SK-N-SH treated with all-trans-retinoic acid at 6 μM for 48 hours (cell line): ENCODE data around the gene USH2A.

Experiments
- ATAC-seq: fragments of 200-7000 bp; cut with Tn5 transposase; 3 replicates; pipeline ENCODE4 v1.9.1; 2020; ENCODE audit warnings: mild to moderate bottlenecking, moderate library complexity
- ARNTL ChIP-seq: fragments of 450-650 bp; formaldehyde crosslinking; IDR thresholded peaks from 2 replicates; pipeline ENCODE4 v1.5.0; 2020; ENCODE audit warnings: low read depth, mild to moderate bottlenecking, moderate library complexity, borderline replicate concordance
- BACH2 ChIP-seq: fragments of 250-450 bp; sonication (Bioruptor Pico); IDR thresholded peaks from 2 replicates; pipeline ENCODE4 v1.9.0; 2021; ENCODE audit warnings: mild to moderate bottlenecking, borderline replicate concordance
- CSDC2 ChIP-seq: fragments of 250-450 bp; sonication (Bioruptor Pico); IDR thresholded peaks from 2 replicates; pipeline ENCODE4 v1.5.0; 2020; ENCODE audit warnings: mild to moderate bottlenecking, moderate library complexity
- ESRRG ChIP-seq: fragments of 250-450 bp; sonication (Bioruptor Pico); IDR thresholded peaks from 2 replicates; pipeline ENCODE4 v1.6.1; 2021; ENCODE audit warnings: mild to moderate bottlenecking
- GLIS3 ChIP-seq: fragments of 250-450 bp; sonication (Bioruptor Pico); IDR thresholded peaks from 2 replicates; pipeline ENCODE4 v1.5.0; 2020; ENCODE audit warnings: mild to moderate bottlenecking, moderate library complexity
- ISL1 ChIP-seq: fragments of 250-450 bp; sonication (Bioruptor Pico); IDR thresholded peaks from 2 replicates; pipeline ENCODE4 v2.1.2; 2022; ENCODE audit warnings: mild to moderate bottlenecking, moderate library complexity
- OSR1 ChIP-seq: fragments of 250-450 bp; sonication (Bioruptor Pico); IDR thresholded peaks from 2 replicates; pipeline ENCODE4 v1.8.0; 2022; ENCODE audit warnings: moderate library complexity, mild to moderate bottlenecking, inconsistent platforms
- RARB ChIP-seq: fragments of 250-450 bp; sonication (Bioruptor Pico); IDR thresholded peaks from 2 replicates; pipeline ENCODE4 v1.8.0; 2021; ENCODE audit warnings: mild to moderate bottlenecking, moderate library complexity
- SNAI2 ChIP-seq: fragments of 250-450 bp; sonication (Bioruptor Pico); IDR thresholded peaks from 2 replicates; pipeline ENCODE4 v1.5.0; 2020; ENCODE audit warnings: mild to moderate bottlenecking, moderate library complexity
- TCF4 ChIP-seq: fragments of 250-450 bp; sonication (Bioruptor Pico); IDR thresholded peaks from 2 replicates; pipeline ENCODE4 v1.8.0; 2021; ENCODE audit warnings: mild to moderate bottlenecking, moderate library complexity, borderline replicate concordance
- TOX ChIP-seq: fragments of 250-450 bp; sonication (Bioruptor Pico); IDR thresholded peaks from 2 replicates; pipeline ENCODE4 v1.8.0; 2021; ENCODE audit warnings: mild to moderate bottlenecking, moderate library complexity, borderline replicate concordance
- ZFP3 ChIP-seq: fragments of 250-450 bp; sonication (Bioruptor Pico); IDR thresholded peaks from 2 replicates; pipeline ENCODE4 v1.5.0; 2020; ENCODE audit warnings: mild to moderate bottlenecking, moderate library complexity
- ZFP30 ChIP-seq: fragments of 450-650 bp; formaldehyde crosslinking; IDR thresholded peaks from 2 replicates; pipeline ENCODE4 v1.5.0; 2022; ENCODE audit warnings: mild to moderate bottlenecking, moderate library complexity
- ZNF565 ChIP-seq: fragments of 450-650 bp; formaldehyde crosslinking; conservative IDR thresholded peaks from 2 replicates; pipeline ENCODE4 v1.5.0; 2020; ENCODE audit warnings: low read depth, mild to moderate bottlenecking, moderate library complexity
- ZNF70 ChIP-seq: fragments of 450-650 bp; formaldehyde crosslinking; IDR thresholded peaks from 2 replicates; pipeline ENCODE4 v1.5.0; 2020; ENCODE audit warnings: mild to moderate bottlenecking, moderate library complexity
- ZNF8 ChIP-seq: fragments of 450-650 bp; formaldehyde crosslinking; IDR thresholded peaks from 2 replicates; pipeline ENCODE4 v1.5.0; 2020; ENCODE audit warnings: mild to moderate bottlenecking, moderate library complexity
- TF ChIP-seq, protein P1 (sequence below): fragments of 250-450 bp; sonication (Bioruptor Pico); IDR thresholded peaks from 2 replicates; pipeline ENCODE4 v1.5.0; 2020; ENCODE audit warnings: mild to moderate bottlenecking, moderate library complexity
- TF ChIP-seq, protein P2 (sequence below): fragments of 250-450 bp; sonication (Bioruptor Pico); IDR thresholded peaks from 2 replicates; pipeline ENCODE4 v1.8.0; 2020; ENCODE audit warnings: mild to moderate bottlenecking, moderate library complexity, borderline replicate concordance
- TF ChIP-seq, protein P3 (sequence below): fragments of 250-450 bp; sonication (Bioruptor Pico); IDR thresholded peaks from 2 replicates; pipeline ENCODE4 v1.8.0; 2021; ENCODE audit warnings: low read depth, mild to moderate bottlenecking, moderate library complexity, borderline replicate concordance

Gene USH2A

DNA sequence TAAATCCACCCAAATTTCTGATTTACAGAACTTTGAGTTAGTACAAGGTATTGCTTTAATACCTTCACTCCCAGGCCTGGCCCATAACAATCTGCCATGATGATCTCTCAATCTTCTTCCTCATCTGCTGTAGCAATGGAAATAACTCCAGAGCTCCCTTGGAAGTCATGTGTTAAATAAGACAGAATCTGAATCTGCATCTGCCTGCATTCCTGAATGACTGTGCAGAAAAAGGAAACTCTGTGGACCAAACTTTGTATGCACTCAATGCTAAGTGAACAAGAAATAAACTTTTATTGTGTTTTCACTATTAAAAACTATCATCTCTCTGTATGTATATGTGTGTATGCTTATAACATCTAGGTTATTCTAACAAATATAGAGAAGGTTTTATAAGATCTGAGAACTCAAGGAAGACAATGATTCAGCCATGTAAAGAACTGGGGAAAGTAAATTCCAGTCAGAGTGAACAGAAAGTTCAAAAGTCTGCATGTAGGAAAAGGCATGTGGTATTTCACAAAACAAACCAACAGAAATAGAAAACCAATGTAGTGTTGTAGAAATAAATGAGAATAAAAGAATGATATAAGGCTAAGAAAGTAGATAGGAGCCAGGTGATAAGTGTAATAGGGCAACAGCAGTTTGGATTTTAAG is 390.2 kb downstream of the USH2A start:
- TF ChIP-seq TOX (CRISPR knock-in tag) (no peak), ISL1 (CRISPR knock-in tag) (no peak), CSDC2 (no peak), SNAI2 (CRISPR knock-in tag) (no peak), ZNF8 (CRISPR knock-in tag) (no peak), BACH2 (CRISPR knock-in tag) (no peak), ESRRG (CRISPR knock-in tag) (no peak), OSR1 (CRISPR knock-in tag) (no peak), ZFP30 (CRISPR knock-in tag) (no peak), TCF4 (CRISPR knock-in tag) (no peak), ARNTL (CRISPR knock-in tag) (no peak), ZNF565 (no peak), RARB (CRISPR knock-in tag) (no peak), ZFP3 (CRISPR knock-in tag) (no peak), ZNF70 (CRISPR knock-in tag) (no peak)
- TF ChIP-seq, protein P1, sequence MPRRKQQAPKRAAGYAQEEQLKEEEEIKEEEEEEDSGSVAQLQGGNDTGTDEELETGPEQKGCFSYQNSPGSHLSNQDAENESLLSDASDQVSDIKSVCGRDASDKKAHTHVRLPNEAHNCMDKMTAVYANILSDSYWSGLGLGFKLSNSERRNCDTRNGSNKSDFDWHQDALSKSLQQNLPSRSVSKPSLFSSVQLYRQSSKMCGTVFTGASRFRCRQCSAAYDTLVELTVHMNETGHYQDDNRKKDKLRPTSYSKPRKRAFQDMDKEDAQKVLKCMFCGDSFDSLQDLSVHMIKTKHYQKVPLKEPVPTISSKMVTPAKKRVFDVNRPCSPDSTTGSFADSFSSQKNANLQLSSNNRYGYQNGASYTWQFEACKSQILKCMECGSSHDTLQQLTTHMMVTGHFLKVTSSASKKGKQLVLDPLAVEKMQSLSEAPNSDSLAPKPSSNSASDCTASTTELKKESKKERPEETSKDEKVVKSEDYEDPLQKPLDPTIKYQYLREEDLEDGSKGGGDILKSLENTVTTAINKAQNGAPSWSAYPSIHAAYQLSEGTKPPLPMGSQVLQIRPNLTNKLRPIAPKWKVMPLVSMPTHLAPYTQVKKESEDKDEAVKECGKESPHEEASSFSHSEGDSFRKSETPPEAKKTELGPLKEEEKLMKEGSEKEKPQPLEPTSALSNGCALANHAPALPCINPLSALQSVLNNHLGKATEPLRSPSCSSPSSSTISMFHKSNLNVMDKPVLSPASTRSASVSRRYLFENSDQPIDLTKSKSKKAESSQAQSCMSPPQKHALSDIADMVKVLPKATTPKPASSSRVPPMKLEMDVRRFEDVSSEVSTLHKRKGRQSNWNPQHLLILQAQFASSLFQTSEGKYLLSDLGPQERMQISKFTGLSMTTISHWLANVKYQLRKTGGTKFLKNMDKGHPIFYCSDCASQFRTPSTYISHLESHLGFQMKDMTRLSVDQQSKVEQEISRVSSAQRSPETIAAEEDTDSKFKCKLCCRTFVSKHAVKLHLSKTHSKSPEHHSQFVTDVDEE (CRISPR knock-in tag) = no peak
- TF ChIP-seq, protein P2, sequence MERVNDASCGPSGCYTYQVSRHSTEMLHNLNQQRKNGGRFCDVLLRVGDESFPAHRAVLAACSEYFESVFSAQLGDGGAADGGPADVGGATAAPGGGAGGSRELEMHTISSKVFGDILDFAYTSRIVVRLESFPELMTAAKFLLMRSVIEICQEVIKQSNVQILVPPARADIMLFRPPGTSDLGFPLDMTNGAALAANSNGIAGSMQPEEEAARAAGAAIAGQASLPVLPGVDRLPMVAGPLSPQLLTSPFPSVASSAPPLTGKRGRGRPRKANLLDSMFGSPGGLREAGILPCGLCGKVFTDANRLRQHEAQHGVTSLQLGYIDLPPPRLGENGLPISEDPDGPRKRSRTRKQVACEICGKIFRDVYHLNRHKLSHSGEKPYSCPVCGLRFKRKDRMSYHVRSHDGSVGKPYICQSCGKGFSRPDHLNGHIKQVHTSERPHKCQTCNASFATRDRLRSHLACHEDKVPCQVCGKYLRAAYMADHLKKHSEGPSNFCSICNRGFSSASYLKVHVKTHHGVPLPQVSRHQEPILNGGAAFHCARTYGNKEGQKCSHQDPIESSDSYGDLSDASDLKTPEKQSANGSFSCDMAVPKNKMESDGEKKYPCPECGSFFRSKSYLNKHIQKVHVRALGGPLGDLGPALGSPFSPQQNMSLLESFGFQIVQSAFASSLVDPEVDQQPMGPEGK (CRISPR knock-in tag) = no peak
- ATAC-seq = no peak

DNA sequence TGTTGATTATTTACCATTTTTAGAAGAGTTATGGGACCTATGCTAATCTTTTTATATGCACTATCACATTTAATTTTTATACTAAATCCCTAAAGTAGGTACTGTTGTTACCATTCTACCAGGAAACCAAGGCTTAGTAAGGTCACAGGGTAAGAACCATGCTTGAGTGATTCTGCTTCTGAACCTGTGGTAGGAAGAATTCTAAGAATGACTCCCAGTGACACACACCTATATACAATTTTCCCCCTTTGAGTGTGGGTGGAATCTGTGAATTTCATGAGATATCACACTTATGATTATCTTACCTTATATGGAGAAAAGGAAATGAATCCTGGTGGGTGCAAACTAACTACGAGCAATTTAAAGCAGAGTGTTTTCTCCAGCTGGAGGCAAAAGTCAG is 391.0 kb downstream of the USH2A start:
- no peak for ATAC-seq
- TF ChIP-seq ZNF565 = no peak
- TF ChIP-seq, protein P3, sequence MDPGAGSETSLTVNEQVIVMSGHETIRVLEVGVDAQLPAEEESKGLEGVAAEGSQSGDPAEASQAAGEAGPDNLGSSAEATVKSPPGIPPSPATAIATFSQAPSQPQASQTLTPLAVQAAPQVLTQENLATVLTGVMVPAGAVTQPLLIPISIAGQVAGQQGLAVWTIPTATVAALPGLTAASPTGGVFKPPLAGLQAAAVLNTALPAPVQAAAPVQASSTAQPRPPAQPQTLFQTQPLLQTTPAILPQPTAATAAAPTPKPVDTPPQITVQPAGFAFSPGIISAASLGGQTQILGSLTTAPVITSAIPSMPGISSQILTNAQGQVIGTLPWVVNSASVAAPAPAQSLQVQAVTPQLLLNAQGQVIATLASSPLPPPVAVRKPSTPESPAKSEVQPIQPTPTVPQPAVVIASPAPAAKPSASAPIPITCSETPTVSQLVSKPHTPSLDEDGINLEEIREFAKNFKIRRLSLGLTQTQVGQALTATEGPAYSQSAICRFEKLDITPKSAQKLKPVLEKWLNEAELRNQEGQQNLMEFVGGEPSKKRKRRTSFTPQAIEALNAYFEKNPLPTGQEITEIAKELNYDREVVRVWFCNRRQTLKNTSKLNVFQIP (CRISPR knock-in tag) = no peak
- TF ChIP-seq, protein P1 (CRISPR knock-in tag) = no peak
- TF ChIP-seq GLIS3 (CRISPR knock-in tag) = no peak

DNA sequence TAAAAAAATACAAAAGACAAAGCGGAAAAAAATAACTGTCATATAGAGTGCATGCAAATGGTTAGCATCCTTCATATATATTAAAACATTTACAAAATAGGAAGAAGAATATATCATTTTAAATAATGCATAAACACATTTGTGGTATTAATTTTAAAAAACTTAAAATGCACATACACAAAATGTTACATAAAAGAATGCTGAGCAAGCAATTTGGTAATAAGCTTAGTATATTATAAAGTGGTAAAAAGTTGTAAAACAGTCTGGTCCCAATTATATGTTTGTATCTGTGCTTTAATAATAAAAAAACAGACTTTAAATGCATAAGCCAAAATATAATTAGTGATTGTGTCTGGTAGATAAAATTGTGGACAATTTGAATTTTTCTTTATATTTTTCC is 394.6 kb downstream of the USH2A start:
- TF ChIP-seq TCF4 (CRISPR knock-in tag) (no peak), ZFP3 (CRISPR knock-in tag) (no peak), ZNF8 (CRISPR knock-in tag) (no peak)
- TF ChIP-seq, protein P1 (CRISPR knock-in tag) = no peak
- TF ChIP-seq, all 23 proteins: peak for 0
- ATAC-seq = no peak
